C4-2B (cell line): Measurements from ENCODE around the gene GKN1.

ENCODE experiments used
- H3K27ac ChIP-seq: fragments of 450-650 bp; 2 replicates; pipeline ENCODE4 v1.5.1; 2017
- CTCF ChIP-seq: fragments of 450-650 bp; conservative IDR thresholded peaks from 2 replicates; pipeline ENCODE4 v1.5.1; 2017; ENCODE audit warnings: mild to moderate bottlenecking
- ZFX ChIP-seq: fragments of 450-650 bp; IDR thresholded peaks from 2 replicates; pipeline ENCODE4 v1.6.1; 2017

The GKN1 gene

GRCh38 chr2:68974251-68974650 is at the start of gene GKN1:
Gene GKN1 (plus strand): TSS chr2:68974636. CDS start chr2:68974678, 42 bp downstream.
- TF ChIP-seq ZFX (no peak), CTCF (no peak)
- H3K27ac ChIP-seq: no peak within 1 kb of the TSS

- no peak overlapping the region for H3K27ac ChIP-seq
- TF ChIP-seq CTCF: peak; percentile 91
- no peak for TF ChIP-seq ZFX
These were observed 49.0 kb upstream of the GKN1 start for GRCh38 chr2:68925295-68925896.

GRCh38 chr2:68926796-68927195 is 47.6 kb upstream of the GKN1 start:
- H3K27ac ChIP-seq: no peak overlapping the region

GRCh38 chr2:68931149-68931711 is 43.2 kb upstream of the GKN1 start:
- TF ChIP-seq ZFX: no peak
- no peak for TF ChIP-seq CTCF
- H3K27ac ChIP-seq: no peak overlapping the region

More at GRCh38 chr2:68926796-68927195, 47.6 kb upstream of the GKN1 start:
- TF ChIP-seq CTCF (no peak), ZFX (no peak)

- no peak overlapping the region for H3K27ac ChIP-seq
- TF ChIP-seq CTCF: no peak
These were observed 42.6 kb upstream of the GKN1 start for GRCh38 chr2:68931799-68932198.

- H3K27ac ChIP-seq: no peak overlapping the region
- TF ChIP-seq ZFX: no peak
- TF ChIP-seq CTCF: no peak
These were observed 42.0 kb upstream of the GKN1 start for GRCh38 chr2:68932402-68932801.

GRCh38 chr2:68934021-68934420 is 40.4 kb upstream of the GKN1 start:
- TF ChIP-seq CTCF (no peak), ZFX (no peak)
- no peak overlapping the region for H3K27ac ChIP-seq
